HTR-8/SVneo (cell line): Measurements from ENCODE around the gene PRRX1.

Experiments
- DNase-seq: peaks from one replicate; pipeline ENCODE4 v3.0.0; 2011; ENCODE audit warnings: low spot score, mixed read lengths; ENCODE audit not compliant: insufficient read length
- FAIRE-seq: peaks from 2 replicates; lab custom pipeline; 2011; peaks lifted over from hg19 to GRCh38; lab: Jason Lieb, UNC

Gene PRRX1

GRCh38 chr1:170749549-170749948 lies 85.6 kb downstream of the PRRX1 start:
- no peak for DNase-seq
- no peak for FAIRE-seq

DNA sequence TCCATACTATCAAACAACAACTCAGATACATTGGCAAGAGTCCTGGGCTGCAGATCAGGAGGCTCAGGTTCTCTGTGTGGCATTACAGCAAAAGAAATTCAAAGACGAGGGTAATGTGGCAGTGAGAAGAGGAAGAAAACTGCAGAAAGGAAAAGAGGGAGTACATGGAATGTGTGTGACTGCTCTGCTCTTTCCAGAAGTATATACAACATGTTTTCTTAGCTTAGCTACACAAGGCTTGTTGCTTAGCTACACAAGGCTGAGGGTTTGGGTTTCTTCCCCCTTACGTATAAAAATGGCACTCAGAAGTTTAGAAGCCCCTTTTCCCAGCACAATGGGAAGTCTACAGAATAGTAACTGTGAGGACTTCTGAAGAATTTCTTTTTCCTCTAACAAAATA lies 86.0 kb downstream of the PRRX1 start:
- no peak for FAIRE-seq
- DNase-seq, result no peak

GRCh38 chr1:170755795-170756194 lies 91.9 kb downstream of the PRRX1 start:
- DNase-seq, result no peak
- no peak for FAIRE-seq

- DNase-seq (no peak), FAIRE-seq (no peak)
These were observed 95.1 kb downstream of the PRRX1 start for GRCh38 chr1:170758992-170759391.

- FAIRE-seq (no peak), DNase-seq (no peak)
These were observed 101.3 kb downstream of the PRRX1 start for GRCh38 chr1:170765279-170765678.

GRCh38 chr1:170765712-170766330 lies 101.9 kb downstream of the PRRX1 start:
- DNase-seq, result no peak

DNA sequence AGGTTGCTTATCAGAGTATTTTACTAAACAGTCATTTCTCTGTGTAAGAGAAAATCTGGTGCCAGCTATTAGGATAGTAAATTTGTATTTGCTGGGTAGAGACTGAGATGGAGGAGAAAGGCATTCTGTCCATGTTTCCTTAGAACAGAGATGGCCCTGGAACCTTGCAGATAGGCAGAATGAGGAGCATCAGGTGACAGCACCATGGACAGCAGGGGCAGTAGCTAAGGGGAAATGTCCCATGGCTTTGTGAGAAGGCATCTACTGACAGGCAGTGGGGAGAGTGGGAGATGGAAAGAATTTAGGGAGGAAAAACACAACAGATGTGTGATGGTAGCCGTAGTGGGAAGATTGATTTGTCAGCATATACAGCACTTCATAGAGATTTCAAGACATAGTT lies 105.0 kb downstream of the PRRX1 start:
- no peak for DNase-seq
- no peak for FAIRE-seq

More at GRCh38 chr1:170765712-170766330, 101.9 kb downstream of the PRRX1 start:
- FAIRE-seq, result no peak

DNA sequence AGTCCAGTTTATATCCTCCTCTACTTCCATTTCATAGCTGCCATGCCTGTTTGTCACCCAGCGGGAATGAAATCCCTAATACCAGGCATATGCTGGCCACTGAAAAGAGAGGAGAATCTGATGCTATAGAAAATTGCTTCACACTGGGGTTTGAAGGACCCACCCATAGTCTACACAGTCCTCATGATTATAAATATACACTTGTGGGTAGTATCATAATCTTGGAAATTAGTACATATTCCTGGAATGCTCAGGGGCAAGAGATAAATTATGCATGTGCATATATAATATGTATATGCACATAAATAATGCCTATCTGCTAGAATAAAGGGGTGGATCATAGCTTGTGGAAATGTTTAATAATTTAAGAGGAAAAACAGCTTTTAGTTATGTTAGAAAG lies 105.8 kb downstream of the PRRX1 start:
- no peak for DNase-seq
- FAIRE-seq, result no peak

GRCh38 chr1:170770254-170770653 lies 106.3 kb downstream of the PRRX1 start:
- FAIRE-seq, result no peak
- no peak for DNase-seq

GRCh38 chr1:170776252-170776651 lies 112.3 kb downstream of the PRRX1 start:
- no peak for FAIRE-seq
- no peak for DNase-seq

- DNase-seq (no peak), FAIRE-seq (no peak)
These were observed 112.8 kb downstream of the PRRX1 start for GRCh38 chr1:170776777-170777176.
